Measurements from ENCODE around the gene ATE1. TPM values are rescaled to one million over a fixed set of nuclear protein-coding genes. Genes with fewer than 3 reads are reported as not detected.

ATE1 gene
- total and polyA plus RNA-seq, 2 experiments from 2014 or later: 17.4 to 24.5 TPM

DNA sequence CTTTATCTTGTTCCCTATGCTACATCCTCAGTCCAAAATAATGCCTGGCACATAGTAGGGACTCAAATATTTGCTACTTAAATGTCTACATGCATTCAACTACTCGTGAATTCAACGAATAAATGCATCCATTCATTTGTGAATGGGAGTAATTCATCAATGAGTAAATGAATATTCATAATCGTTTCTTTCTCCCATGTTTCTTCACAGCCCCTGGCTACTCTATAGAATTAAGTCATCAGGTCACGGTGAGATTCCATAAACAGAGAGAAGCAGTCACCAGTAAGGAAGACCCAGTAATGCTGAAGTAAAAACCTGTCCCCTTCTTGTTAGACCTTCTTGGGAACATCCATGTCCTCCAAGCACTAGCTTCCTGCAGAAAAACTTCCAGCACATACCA lies 48.4 kb downstream of the ATE1 start:
- DNase-seq (ENCODE audit: low spot score): no peak
- Mint-ChIP-seq H3K27ac (no peak overlapping the region), H3K27me3 (ENCODE audit: insufficient read depth, low read depth, poor library complexity) (no peaks in the 10 kb centered on the region), H3K36me3 (ENCODE audit: low read depth) (peaks cover 24% of the 10 kb centered on the region), H3K9me3 (no peaks in the 10 kb centered on the region), H3K4me3 (no peak overlapping the region), H3K4me1 (peaks cover 8% of the 10 kb centered on the region; the same call in 2 of the 3 replicates)
- ATAC-seq: no peak
- Histone ChIP-seq H2AFZ (no peak overlapping the region), H3K9me2 (ENCODE audit: insufficient read depth) (no peaks in the 10 kb centered on the region), H3K27ac (ENCODE audit: low read depth) (peak overlapping the region; percentile 41; the same call in 1 of the 2 replicates), H3K79me2 (replicated peaks; ENCODE audit: insufficient read depth) (peaks cover 5% of the 10 kb centered on the region), H4K20me1 (replicated peaks; ENCODE audit: insufficient read depth) (0 out of 2 replicates have a peak, but pooled peaks cover 5% of the 10 kb centered on the region), H3K27me3 (ENCODE audit: insufficient read depth) (no peaks in the 10 kb centered on the region), H3K4me2 (no peak overlapping the region), H3F3A (replicated peaks; ENCODE audit: low read depth) (no peaks in the 10 kb centered on the region), H3K36me3 (ENCODE audit: insufficient read depth) (no peaks in the 10 kb centered on the region), H3K4me1 (ENCODE audit: insufficient read depth) (0 out of 2 replicates have a peak, but pooled peaks cover 6% of the 10 kb centered on the region), H3K4me3 (no peak overlapping the region)
- TF ChIP-seq, protein P1, sequence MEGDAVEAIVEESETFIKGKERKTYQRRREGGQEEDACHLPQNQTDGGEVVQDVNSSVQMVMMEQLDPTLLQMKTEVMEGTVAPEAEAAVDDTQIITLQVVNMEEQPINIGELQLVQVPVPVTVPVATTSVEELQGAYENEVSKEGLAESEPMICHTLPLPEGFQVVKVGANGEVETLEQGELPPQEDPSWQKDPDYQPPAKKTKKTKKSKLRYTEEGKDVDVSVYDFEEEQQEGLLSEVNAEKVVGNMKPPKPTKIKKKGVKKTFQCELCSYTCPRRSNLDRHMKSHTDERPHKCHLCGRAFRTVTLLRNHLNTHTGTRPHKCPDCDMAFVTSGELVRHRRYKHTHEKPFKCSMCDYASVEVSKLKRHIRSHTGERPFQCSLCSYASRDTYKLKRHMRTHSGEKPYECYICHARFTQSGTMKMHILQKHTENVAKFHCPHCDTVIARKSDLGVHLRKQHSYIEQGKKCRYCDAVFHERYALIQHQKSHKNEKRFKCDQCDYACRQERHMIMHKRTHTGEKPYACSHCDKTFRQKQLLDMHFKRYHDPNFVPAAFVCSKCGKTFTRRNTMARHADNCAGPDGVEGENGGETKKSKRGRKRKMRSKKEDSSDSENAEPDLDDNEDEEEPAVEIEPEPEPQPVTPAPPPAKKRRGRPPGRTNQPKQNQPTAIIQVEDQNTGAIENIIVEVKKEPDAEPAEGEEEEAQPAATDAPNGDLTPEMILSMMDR (conservative IDR thresholded peaks at IDR 0.05; ENCODE audit: low read depth in 2 of 2): no peak

DNA sequence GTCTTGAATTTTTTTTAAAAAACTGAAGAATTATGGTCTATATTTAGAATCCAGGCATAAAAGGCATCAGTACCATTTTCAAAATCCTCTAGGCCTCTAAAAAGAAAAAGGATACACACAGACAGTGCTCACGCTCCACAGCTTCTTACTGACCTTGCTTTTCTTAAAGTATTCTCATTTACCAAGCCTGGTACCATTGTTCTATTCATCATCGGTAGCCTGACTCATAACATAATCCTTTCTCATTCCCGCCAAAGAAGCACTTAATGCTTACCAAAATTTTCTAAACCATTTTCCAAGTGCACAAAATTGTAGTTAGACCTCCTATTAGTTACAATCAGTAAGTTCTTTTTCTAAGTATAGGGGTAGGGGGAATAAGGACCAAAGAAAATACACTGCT lies 54.6 kb downstream of the ATE1 start:
- H3K4me1 ChIP-seq (ENCODE audit: insufficient read depth): peaks cover 9% of the 10 kb centered on the region; the same call in 1 of the 2 replicates
- ATAC-seq: no peak
- Mint-ChIP-seq H3K36me3 (ENCODE audit: low read depth) (peaks cover 19% of the 10 kb centered on the region), H3K4me3 (no peak overlapping the region), H3K9me3 (no peaks in the 10 kb centered on the region), H3K27me3 (ENCODE audit: insufficient read depth, low read depth, poor library complexity) (no peaks in the 10 kb centered on the region), H3K27ac (no peak overlapping the region), H3K4me1 (peaks cover 10% of the 10 kb centered on the region; the same call in 2 of the 3 replicates)
- H3F3A ChIP-seq (replicated peaks; ENCODE audit: low read depth): no peaks in the 10 kb centered on the region
- H3K27me3 ChIP-seq (ENCODE audit: insufficient read depth): no peaks in the 10 kb centered on the region
- peaks cover 10% of the 10 kb centered on the region for H3K79me2 ChIP-seq (replicated peaks; ENCODE audit: insufficient read depth)
- H3K36me3 ChIP-seq (ENCODE audit: insufficient read depth): no peaks in the 10 kb centered on the region
- no peak overlapping the region for H3K4me3 ChIP-seq
- H3K4me2 ChIP-seq: no peak overlapping the region
- DNase-seq (ENCODE audit: low spot score): no peak
- no peaks in the 10 kb centered on the region for H3K9me2 ChIP-seq (ENCODE audit: insufficient read depth)
- no peak overlapping the region for H2AFZ ChIP-seq
- H4K20me1 ChIP-seq (replicated peaks; ENCODE audit: insufficient read depth): no peaks in the 10 kb centered on the region
- no peak overlapping the region for H3K27ac ChIP-seq (ENCODE audit: low read depth)
- TF ChIP-seq EZH2 (IDR thresholded peaks at IDR 0.05; ENCODE audit: low read depth, unreplicated experiment) (no peak), EZH2phosphoT487 (IDR thresholded peaks at IDR 0.05; ENCODE audit: unreplicated experiment) (no peak), POLR2AphosphoS5 (IDR thresholded peaks at IDR 0.05; ENCODE audit: low read depth) (no peak), ZNF114 (CRISPR knock-in tag; IDR thresholded peaks at IDR 0.05) (no peak), STAT1 (IDR thresholded peaks at IDR 0.05; ENCODE audit: unreplicated experiment) (no peak)
- TF ChIP-seq, protein P2, sequence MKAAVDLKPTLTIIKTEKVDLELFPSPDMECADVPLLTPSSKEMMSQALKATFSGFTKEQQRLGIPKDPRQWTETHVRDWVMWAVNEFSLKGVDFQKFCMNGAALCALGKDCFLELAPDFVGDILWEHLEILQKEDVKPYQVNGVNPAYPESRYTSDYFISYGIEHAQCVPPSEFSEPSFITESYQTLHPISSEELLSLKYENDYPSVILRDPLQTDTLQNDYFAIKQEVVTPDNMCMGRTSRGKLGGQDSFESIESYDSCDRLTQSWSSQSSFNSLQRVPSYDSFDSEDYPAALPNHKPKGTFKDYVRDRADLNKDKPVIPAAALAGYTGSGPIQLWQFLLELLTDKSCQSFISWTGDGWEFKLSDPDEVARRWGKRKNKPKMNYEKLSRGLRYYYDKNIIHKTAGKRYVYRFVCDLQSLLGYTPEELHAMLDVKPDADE (IDR thresholded peaks at IDR 0.05): no peak
- TF ChIP-seq, protein P1 (conservative IDR thresholded peaks at IDR 0.05; ENCODE audit: low read depth in 2 of 2): no peak
- TF ChIP-seq, protein P3, sequence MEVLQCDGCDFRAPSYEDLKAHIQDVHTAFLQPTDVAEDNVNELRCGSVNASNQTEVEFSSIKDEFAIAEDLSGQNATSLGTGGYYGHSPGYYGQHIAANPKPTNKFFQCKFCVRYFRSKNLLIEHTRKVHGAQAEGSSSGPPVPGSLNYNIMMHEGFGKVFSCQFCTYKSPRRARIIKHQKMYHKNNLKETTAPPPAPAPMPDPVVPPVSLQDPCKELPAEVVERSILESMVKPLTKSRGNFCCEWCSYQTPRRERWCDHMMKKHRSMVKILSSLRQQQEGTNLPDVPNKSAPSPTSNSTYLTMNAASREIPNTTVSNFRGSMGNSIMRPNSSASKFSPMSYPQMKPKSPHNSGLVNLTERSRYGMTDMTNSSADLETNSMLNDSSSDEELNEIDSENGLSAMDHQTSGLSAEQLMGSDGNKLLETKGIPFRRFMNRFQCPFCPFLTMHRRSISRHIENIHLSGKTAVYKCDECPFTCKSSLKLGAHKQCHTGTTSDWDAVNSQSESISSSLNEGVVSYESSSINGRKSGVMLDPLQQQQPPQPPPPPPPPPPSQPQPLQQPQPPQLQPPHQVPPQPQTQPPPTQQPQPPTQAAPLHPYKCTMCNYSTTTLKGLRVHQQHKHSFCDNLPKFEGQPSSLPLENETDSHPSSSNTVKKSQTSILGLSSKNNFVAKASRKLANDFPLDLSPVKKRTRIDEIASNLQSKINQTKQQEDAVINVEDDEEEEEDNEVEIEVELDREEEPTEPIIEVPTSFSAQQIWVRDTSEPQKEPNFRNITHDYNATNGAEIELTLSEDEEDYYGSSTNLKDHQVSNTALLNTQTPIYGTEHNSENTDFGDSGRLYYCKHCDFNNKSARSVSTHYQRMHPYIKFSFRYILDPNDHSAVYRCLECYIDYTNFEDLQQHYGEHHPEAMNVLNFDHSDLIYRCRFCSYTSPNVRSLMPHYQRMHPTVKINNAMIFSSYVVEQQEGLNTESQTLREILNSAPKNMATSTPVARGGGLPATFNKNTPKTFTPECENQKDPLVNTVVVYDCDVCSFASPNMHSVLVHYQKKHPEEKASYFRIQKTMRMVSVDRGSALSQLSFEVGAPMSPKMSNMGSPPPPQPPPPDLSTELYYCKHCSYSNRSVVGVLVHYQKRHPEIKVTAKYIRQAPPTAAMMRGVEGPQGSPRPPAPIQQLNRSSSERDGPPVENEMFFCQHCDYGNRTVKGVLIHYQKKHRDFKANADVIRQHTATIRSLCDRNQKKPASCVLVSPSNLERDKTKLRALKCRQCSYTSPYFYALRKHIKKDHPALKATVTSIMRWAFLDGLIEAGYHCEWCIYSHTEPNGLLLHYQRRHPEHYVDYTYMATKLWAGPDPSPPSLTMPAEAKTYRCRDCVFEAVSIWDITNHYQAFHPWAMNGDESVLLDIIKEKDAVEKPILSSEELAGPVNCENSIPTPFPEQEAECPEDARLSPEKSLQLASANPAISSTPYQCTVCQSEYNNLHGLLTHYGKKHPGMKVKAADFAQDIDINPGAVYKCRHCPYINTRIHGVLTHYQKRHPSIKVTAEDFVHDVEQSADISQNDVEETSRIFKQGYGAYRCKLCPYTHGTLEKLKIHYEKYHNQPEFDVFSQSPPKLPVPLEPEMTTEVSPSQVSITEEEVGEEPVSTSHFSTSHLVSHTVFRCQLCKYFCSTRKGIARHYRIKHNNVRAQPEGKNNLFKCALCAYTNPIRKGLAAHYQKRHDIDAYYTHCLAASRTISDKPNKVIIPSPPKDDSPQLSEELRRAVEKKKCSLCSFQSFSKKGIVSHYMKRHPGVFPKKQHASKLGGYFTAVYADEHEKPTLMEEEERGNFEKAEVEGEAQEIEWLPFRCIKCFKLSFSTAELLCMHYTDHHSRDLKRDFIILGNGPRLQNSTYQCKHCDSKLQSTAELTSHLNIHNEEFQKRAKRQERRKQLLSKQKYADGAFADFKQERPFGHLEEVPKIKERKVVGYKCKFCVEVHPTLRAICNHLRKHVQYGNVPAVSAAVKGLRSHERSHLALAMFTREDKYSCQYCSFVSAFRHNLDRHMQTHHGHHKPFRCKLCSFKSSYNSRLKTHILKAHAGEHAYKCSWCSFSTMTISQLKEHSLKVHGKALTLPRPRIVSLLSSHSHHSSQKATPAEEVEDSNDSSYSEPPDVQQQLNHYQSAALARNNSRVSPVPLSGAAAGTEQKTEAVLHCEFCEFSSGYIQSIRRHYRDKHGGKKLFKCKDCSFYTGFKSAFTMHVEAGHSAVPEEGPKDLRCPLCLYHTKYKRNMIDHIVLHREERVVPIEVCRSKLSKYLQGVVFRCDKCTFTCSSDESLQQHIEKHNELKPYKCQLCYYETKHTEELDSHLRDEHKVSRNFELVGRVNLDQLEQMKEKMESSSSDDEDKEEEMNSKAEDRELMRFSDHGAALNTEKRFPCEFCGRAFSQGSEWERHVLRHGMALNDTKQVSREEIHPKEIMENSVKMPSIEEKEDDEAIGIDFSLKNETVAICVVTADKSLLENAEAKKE (CRISPR knock-in tag; IDR thresholded peaks at IDR 0.05): no peak

Data from GM23338 (cell line).